Sigmoid colon (tissue), 3 donors: Measurements from ENCODE around the gene MTCL1.

Experiments used
- CTCF ChIP-seq, 4 experiments: fragments of 450-650 bp in 3 of 4; fragments of 200-600 bp in 1 of 4; IDR thresholded peaks; one replicate each; pipeline ENCODE4 v1.5.1; 2016 to 2019; ENCODE audit warnings: antibody characterized with exemption in 4 of 4, mild to moderate bottlenecking in 3 of 4, moderate library complexity in 2 of 4
- POLR2A ChIP-seq, 2 donors: fragments of 450-650 bp; IDR thresholded peaks; one replicate each; pipeline ENCODE4 v1.6.1; 2016; ENCODE audit warnings: antibody characterized with exemption in 2 of 2, mild to moderate bottlenecking in 2 of 2, moderate library complexity in 2 of 2

GRCh38 chr18:8778386-8778785 lies 73.0 kb downstream of the MTCL1 start:
- TF ChIP-seq CTCF (IDR thresholded peaks at IDR 0.05) (no peak), POLR2A (IDR thresholded peaks at IDR 0.05) (no peak)
